Fibroblast of lung (primary cell): ENCODE data around the gene MTRR.

ENCODE experiments used
- CTCF ChIP-seq, 2 donors: IDR thresholded peaks in 1 of 2; conservative IDR thresholded peaks in 1 of 2; 1 replicate in 1 of 2; 2 replicates in 1 of 2; pipeline ENCODE4 v1.5.1; 2011 to 2012; ENCODE audit warnings: low read length in 2 of 2, control low read depth in 1 of 2, inconsistent platforms in 1 of 2, low read depth in 1 of 2, mild to moderate bottlenecking in 1 of 2
- EZH2 ChIP-seq: IDR thresholded peaks from 2 replicates; pipeline ENCODE4 v1.5.1; 2012; ENCODE audit warnings: low read length, control low read depth, mild to moderate bottlenecking; ENCODE audit errors: missing control alignments

DNA sequence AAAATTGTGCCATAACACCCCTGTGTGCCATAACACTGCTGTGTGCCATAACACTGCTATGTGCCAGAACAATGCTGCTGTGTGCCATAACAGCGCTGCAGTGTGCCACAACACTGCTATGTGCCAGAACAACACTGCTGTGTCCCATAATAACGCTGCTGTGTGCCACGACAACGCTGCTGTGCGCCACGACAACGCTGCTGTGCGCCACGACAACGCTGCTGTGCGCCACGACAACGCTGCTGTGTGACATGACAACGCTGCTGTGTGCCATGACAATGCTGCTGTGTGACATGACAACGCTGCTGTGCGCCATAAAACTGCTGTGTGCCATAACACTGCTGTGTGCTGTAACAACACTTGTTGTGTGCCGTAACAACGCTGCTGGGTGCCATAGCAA lies 44.0 kb upstream of the MTRR start:
- no peak for TF ChIP-seq EZH2
- no peak for TF ChIP-seq CTCF (conservative IDR thresholded peaks at IDR 0.05 in 1 of 2, IDR thresholded peaks at IDR 0.05 in 1 of 2; ENCODE audit: low read depth in 1 of 2, low read length in 2 of 2)
